ENCODE results near the gene USP34.

USP34 gene

GRCh38 chr2:61288070-61288841, 182.6 kb downstream of the USP34 start:
- H3K4me3 ChIP-seq (ENCODE audit: low read depth, low read length): no peak overlapping the region
- DNase-seq (ENCODE audit: low read depth): no peak
- TF ChIP-seq, protein P1, sequence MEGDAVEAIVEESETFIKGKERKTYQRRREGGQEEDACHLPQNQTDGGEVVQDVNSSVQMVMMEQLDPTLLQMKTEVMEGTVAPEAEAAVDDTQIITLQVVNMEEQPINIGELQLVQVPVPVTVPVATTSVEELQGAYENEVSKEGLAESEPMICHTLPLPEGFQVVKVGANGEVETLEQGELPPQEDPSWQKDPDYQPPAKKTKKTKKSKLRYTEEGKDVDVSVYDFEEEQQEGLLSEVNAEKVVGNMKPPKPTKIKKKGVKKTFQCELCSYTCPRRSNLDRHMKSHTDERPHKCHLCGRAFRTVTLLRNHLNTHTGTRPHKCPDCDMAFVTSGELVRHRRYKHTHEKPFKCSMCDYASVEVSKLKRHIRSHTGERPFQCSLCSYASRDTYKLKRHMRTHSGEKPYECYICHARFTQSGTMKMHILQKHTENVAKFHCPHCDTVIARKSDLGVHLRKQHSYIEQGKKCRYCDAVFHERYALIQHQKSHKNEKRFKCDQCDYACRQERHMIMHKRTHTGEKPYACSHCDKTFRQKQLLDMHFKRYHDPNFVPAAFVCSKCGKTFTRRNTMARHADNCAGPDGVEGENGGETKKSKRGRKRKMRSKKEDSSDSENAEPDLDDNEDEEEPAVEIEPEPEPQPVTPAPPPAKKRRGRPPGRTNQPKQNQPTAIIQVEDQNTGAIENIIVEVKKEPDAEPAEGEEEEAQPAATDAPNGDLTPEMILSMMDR (IDR thresholded peaks at IDR 0.05; ENCODE audit: insufficient read depth, low read depth, low read length, missing control alignments): no peak

GRCh38 chr2:61287254-61287653, 183.6 kb downstream of the USP34 start:
- TF ChIP-seq, protein P1 (IDR thresholded peaks at IDR 0.05; ENCODE audit: insufficient read depth, low read depth, low read length, missing control alignments): no peak
- no peak for DNase-seq (ENCODE audit: low read depth)
- H3K4me3 ChIP-seq (ENCODE audit: low read depth, low read length): no peak overlapping the region

DNA sequence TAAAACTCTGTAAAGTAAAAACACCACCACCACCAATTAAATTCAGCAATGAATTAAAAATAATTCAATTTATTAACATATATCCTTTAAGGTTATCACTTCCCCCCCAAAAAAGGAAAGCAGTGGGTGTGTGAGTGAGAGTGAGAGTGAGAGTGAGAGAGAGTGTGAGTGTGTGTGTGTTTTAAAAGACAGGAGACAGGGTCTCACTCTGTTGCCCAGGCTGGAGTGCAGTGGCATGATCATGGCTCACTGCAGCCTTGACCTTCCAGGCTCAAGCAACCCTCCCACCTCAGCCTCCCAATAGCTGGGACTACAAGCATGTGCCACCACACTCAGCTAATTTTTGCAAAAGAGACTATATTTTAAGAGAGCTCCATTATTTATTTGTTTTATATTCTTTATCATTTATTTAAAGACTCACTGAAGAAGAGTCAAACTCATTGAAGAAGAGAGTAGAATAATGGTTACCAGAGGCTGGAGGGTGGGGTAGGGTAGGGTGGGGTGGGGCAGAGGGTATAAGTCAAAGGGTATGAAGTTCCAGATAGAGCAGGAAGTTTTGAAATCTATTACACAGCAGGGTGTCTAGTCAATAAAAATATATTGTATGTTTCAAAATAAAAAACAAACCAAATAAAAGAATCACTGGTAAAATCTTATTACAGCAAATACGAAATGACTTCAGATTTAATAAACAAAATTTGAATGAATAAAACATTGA, 187.3 kb downstream of the USP34 start:
- H3K4me3 ChIP-seq (ENCODE audit: low read depth, low read length): no peak overlapping the region
- TF ChIP-seq, protein P1 (IDR thresholded peaks at IDR 0.05; ENCODE audit: insufficient read depth, low read depth, low read length, missing control alignments): no peak
- no peak for DNase-seq (ENCODE audit: low read depth)

GRCh38 chr2:61282104-61282590, 188.7 kb downstream of the USP34 start:
- TF ChIP-seq, protein P1 (IDR thresholded peaks at IDR 0.05; ENCODE audit: insufficient read depth, low read depth, low read length, missing control alignments): no peak
- DNase-seq (ENCODE audit: low read depth): no peak
- no peak overlapping the region for H3K4me3 ChIP-seq (ENCODE audit: low read depth, low read length)

DNA sequence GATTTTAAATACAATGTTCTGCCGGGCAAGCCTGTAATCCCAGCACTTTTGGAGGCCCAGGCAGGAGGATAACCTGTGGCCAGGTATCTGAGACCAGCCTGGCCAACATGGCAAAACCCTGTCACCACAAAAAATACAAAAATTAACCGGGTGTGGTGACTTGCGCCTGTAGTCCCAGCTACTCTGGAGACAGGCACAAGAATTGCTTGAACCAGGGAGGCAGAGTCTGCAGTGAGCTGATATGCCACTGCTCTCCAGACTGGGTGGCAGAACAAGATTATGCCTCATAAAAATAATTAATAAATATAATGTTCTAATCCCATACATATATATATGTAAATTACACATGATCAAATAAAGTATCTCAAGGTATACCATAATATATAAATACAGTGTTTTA, 189.6 kb downstream of the USP34 start:
- DNase-seq (ENCODE audit: low read depth): no peak
- TF ChIP-seq, protein P1 (IDR thresholded peaks at IDR 0.05; ENCODE audit: insufficient read depth, low read depth, low read length, missing control alignments): no peak
- no peak overlapping the region for H3K4me3 ChIP-seq (ENCODE audit: low read depth, low read length)

DNA sequence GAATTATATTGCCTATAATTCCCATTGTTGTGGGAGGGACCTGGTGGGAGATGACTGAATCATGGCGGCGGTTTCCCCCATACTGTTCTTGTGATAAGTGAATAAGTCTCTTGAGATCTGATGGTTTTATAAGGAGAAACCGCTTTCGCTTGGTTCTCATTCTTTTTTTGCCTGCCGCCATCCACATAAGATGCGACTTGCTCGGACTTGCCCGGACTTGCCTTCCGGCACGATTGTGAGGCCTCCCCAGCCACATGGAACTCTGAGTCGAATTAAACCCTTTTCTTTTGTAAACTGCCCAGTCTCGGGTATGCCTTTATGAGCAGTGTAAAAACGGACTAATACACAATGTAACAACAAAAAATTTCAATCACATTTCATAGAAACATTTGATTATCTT, 193.1 kb downstream of the USP34 start:
- TF ChIP-seq, protein P1 (IDR thresholded peaks at IDR 0.05; ENCODE audit: insufficient read depth, low read depth, low read length, missing control alignments): no peak
- H3K4me3 ChIP-seq (ENCODE audit: low read depth, low read length): no peak overlapping the region
- no peak for DNase-seq (ENCODE audit: low read depth)
